CD4-positive, alpha-beta T cell (primary cell): ENCODE data around the gene ZBTB47. TPM values are rescaled to one million over a fixed set of nuclear protein-coding genes. Genes with fewer than 3 reads are reported as not detected.
A peak's percentile ranks its signal among the peaks of the same experiment; 100 is the strongest.

ENCODE experiments used
- ATAC-seq: fragments of 200-7000 bp; cut with Tn5 transposase; one replicate; pipeline ENCODE4 v1.10.0; 2022; ENCODE audit warnings: mild to moderate bottlenecking; ENCODE audit not compliant: poor library complexity
- CTCF ChIA-PET: fragments of 350-600 bp; sonication (Branson Sonifier 250); formaldehyde crosslinking; loops from one replicate; lab custom pipeline; 2021; ENCODE audit warnings: antibody characterized with exemption, inconsistent platforms; lab: Charles Lee
- POLR2A ChIA-PET: fragments of 350-600 bp; sonication (Branson Sonifier 250); formaldehyde crosslinking; loops from one replicate; lab custom pipeline; 2021; ENCODE audit warnings: antibody characterized with exemption, inconsistent platforms; lab: Charles Lee
- DNase-seq, 14 experiments: peaks; one replicate each; pipeline ENCODE4 v3.0.0-alpha.2; 2013 to 2020; ENCODE audit warnings: mixed read lengths in 2 of 14
- H3K27ac ChIP-seq, 2 donors: one replicate each; pipeline versions ENCODE4 v1.5.1 to v1.7.0; 2013; ENCODE audit warnings: low read length in 2 of 2, low read depth in 1 of 2, mild to moderate bottlenecking in 1 of 2
- H3K27me3 ChIP-seq, 2 experiments: 1 replicate in 1 of 2; 2 replicates in 1 of 2; pipeline versions ENCODE4 v1.6.1 to v1.7.0; 2013; ENCODE audit warnings: low read length in 2 of 2, control low read depth in 1 of 2, mild to moderate bottlenecking in 1 of 2, moderate library complexity in 1 of 2; ENCODE audit not compliant: insufficient read depth in 2 of 2, control insufficient read depth in 1 of 2
- H3K36me3 ChIP-seq: one replicate; pipeline ENCODE4 v1.6.1; 2013; ENCODE audit warnings: low read length, control low read depth; ENCODE audit not compliant: insufficient read depth
- H3K4me1 ChIP-seq: one replicate; pipeline ENCODE4 v1.6.1; 2013; ENCODE audit warnings: low read length, control low read depth; ENCODE audit not compliant: insufficient read depth
- H3K4me3 ChIP-seq: one replicate; pipeline ENCODE4 v1.5.1; 2013; ENCODE audit warnings: mild to moderate bottlenecking, low read length, moderate library complexity
- H3K9me3 ChIP-seq, 2 experiments: 1 replicate in 1 of 2; 2 replicates in 1 of 2; pipeline versions ENCODE4 v1.6.1 to v1.7.0; 2013; ENCODE audit warnings: low read length in 2 of 2, mild to moderate bottlenecking in 2 of 2, control low read depth in 1 of 2, moderate library complexity in 1 of 2; ENCODE audit not compliant: control insufficient read depth in 1 of 2, insufficient read depth in 1 of 2
- H3K27ac Mint-ChIP-seq: one replicate; pipeline ENCODE4 v1.8.0; 2020; ENCODE audit warnings: mixed read lengths
- H3K27me3 Mint-ChIP-seq: one replicate; pipeline ENCODE4 v1.8.0; 2021; ENCODE audit warnings: mixed read lengths
- H3K36me3 Mint-ChIP-seq: one replicate; pipeline ENCODE4 v1.8.0; 2021; ENCODE audit warnings: low read depth, mixed read lengths
- H3K4me1 Mint-ChIP-seq: one replicate; pipeline ENCODE4 v1.8.0; 2021; ENCODE audit warnings: low read depth, mixed read lengths
- H3K4me3 Mint-ChIP-seq: one replicate; pipeline ENCODE4 v1.8.0; 2020; ENCODE audit warnings: mild to moderate bottlenecking, mixed read lengths
- H3K9me3 Mint-ChIP-seq: one replicate; pipeline ENCODE4 v1.8.0; 2020; ENCODE audit warnings: mixed read lengths
- intact Hi-C, 2 experiments: fragments of 100-400 bp; cut with DNase I in 1 of 2; cut with micrococcal nuclease in 1 of 2; formaldehyde crosslinking; loops; one replicate each; pipeline versions ENCODE4 v1.15.1 to v1.9.0; 2023 to 2025; cut with DNase I, micrococcal nuclease
- total RNA-seq, 174 experiments: library from RNA in 2 of 174; stranded (reverse) in 2 of 174; gene quantifications; one replicate each; pipeline ENCODE4 v1.2.3 and lab custom pipeline; 2021 to 2026
- TF ChIP-seq, protein P1 (sequence below): fragments of 200-600 bp; IDR thresholded peaks from one replicate; pipeline ENCODE4 v1.8.0; 2022; ENCODE audit warnings: antibody characterized with exemption, mild to moderate bottlenecking

The ZBTB47 gene
- total RNA-seq, 2 experiments from 2014 or later = 0.47 to 0.80 TPM

DNA sequence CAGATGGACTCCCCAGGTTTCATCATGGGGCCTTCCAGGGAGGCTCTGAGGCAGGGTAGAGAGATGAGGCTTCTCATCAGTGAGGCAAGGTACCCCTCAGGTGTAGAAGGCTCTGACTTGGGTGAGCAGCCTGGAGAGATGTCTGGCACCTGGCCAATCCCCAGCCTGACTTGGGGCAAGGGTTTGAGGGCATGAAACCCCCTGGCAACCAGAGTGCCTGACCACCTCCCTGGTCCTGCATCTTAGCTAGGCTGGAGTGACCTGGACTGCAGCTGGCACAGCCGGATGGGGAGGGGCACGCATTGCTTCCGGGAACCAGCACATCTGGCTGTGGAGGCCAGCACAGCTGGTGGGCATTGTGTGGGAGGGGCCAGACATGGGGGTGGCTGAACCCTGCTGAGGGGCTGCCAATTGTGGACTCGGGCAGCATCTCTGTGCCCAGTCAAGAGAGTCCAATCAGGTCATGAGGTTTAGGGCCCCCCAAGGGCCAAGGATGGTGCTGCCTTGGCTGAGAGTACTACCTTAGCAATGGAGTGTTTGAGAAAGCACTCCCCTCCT, 1.9 kb downstream of the ZBTB47 start:
- Mint-ChIP-seq H3K9me3 (no peaks in the 10 kb centered on the region), H3K36me3 (no peaks in the 10 kb centered on the region), H3K4me3 (peak overlapping the region; percentile 60), H3K27me3 (no peaks in the 10 kb centered on the region), H3K27ac (no peak overlapping the region), H3K4me1 (peaks cover 23% of the 10 kb centered on the region)
- Histone ChIP-seq H3K4me1 (peaks cover 31% of the 10 kb centered on the region), H3K36me3 (no peaks in the 10 kb centered on the region), H3K27ac (no peak overlapping the region), H3K9me3 (no peaks in the 10 kb centered on the region), H3K27me3 (no peaks in the 10 kb centered on the region), H3K4me3 (no peak overlapping the region)
- ChIA-PET CTCF (no interaction called here), POLR2A (no interaction called here)
- TF ChIP-seq, protein P1, sequence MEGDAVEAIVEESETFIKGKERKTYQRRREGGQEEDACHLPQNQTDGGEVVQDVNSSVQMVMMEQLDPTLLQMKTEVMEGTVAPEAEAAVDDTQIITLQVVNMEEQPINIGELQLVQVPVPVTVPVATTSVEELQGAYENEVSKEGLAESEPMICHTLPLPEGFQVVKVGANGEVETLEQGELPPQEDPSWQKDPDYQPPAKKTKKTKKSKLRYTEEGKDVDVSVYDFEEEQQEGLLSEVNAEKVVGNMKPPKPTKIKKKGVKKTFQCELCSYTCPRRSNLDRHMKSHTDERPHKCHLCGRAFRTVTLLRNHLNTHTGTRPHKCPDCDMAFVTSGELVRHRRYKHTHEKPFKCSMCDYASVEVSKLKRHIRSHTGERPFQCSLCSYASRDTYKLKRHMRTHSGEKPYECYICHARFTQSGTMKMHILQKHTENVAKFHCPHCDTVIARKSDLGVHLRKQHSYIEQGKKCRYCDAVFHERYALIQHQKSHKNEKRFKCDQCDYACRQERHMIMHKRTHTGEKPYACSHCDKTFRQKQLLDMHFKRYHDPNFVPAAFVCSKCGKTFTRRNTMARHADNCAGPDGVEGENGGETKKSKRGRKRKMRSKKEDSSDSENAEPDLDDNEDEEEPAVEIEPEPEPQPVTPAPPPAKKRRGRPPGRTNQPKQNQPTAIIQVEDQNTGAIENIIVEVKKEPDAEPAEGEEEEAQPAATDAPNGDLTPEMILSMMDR = no peak
- ATAC-seq (no peak), DNase-seq (peak in 1 of 14 experiments; percentile 17)
- intact Hi-C loops = no loop called here

DNA sequence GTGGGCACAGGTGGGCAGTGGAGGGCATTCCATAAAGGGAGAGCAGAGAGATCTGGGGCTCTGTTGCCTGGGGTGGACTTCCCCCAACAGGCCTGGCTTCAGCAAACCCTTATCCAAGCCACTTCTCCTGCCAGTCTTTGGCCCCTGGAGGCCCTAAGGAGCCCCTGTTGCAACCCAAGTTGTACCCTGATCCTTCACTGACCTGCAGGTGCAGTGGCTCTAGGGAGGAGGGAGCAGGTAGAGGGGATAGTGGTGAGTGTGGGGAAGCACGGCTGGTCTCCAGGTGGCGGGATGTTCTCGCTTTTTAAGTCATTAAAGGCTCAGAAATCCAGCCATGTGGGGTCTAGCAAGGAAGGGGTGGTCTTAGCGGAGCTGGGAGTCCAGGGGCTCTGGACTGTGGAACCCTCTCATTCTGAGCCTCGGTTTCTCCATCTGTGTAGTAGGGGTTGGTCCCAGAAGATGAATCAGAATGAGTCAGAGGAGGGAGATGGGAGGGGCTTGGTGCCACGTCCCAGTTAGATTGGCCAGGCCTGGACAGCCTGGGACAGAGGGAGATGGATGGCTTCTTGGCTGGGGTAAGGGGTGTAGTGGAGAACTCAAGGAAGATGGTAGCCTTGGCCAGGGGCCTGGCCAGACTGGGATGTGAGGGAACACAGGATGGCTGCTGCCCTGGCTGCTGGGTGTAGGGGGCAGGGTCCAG, 2.6 kb downstream of the ZBTB47 start:
- Histone ChIP-seq H3K9me3 (no peaks in the 10 kb centered on the region), H3K27ac (no peak overlapping the region), H3K4me1 (peaks cover 31% of the 10 kb centered on the region), H3K36me3 (no peaks in the 10 kb centered on the region), H3K27me3 (no peaks in the 10 kb centered on the region), H3K4me3 (no peak overlapping the region)
- Mint-ChIP-seq H3K4me1 (peaks cover 23% of the 10 kb centered on the region), H3K27me3 (no peaks in the 10 kb centered on the region), H3K4me3 (peak overlapping the region; percentile 56), H3K27ac (peak overlapping the region; percentile 42), H3K9me3 (no peaks in the 10 kb centered on the region), H3K36me3 (no peaks in the 10 kb centered on the region)
- POLR2A ChIA-PET = interaction anchor here (0.7 kb wide), 1 partner anchor 1855 kb away, joined by 4 read pairs; no protein-coding TSS in a partner anchor
- CTCF ChIA-PET = no interaction called here
- TF ChIP-seq, protein P1 = no peak
- DNase-seq (no peak), ATAC-seq (no peak)
- intact Hi-C loops = no loop called here

DNA sequence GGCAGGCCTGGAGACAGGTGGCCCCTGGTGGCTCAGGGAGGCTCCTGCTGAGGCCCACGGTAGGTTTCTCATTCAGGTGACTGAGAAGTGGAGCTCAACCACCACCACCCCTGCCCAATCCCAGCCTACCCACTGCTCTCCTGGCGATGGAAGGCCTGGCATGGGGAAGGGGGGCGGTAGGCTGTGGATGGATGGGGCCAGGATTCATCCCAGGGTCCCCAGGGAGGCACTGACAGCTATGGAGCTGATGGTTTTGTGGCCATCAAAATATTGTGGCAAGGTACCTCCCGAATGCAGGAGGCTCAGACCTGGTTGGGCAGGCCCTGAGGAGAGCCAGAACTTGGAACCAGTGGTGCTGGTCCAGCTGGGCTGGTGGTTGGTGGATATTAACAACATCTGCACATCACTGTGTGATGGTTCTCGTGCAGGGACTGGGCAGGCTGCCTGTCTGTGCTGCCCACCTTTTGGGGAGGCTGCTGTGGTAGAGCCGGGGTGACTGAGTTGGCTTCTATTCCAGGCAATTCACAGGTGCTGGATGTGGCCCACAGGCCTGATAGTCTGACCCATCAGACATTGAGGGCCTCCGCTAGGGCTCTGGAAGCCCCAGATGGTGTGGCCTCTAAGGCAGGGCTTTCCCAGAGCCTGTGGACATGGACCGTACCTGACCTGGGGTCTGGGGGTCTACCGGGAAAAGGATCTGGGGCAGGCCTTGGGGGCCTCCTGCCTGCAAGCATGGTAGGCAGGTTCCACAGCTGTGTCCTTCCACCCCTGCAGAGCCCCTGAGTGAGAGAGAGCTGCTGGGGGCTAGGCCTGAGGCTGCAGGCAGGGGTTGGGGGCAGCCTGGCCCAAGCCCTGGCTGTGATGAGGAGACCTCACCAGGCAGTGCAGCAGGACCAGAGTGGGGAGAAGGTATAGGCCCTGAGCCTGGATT, 3.4 kb downstream of the ZBTB47 start:
- H3K27me3 Mint-ChIP-seq = no peaks in the 10 kb centered on the region
- peaks cover 21% of the 10 kb centered on the region for H3K4me1 Mint-ChIP-seq
- H3K36me3 Mint-ChIP-seq = no peaks in the 10 kb centered on the region
- peak overlapping the region; percentile 42 for H3K27ac Mint-ChIP-seq
- H3K4me1 ChIP-seq = peaks cover 31% of the 10 kb centered on the region
- intact Hi-C loops = no loop called here
- no peaks in the 10 kb centered on the region for H3K9me3 Mint-ChIP-seq
- no peak overlapping the region for H3K27ac ChIP-seq
- TF ChIP-seq, protein P1 = no peak
- H3K4me3 Mint-ChIP-seq = peak overlapping the region; percentile 56
- ChIA-PET CTCF (no interaction called here), POLR2A (interaction anchor here (0.7 kb wide), 1 partner anchor 1854 kb away, joined by 4 read pairs; no protein-coding TSS in a partner anchor)
- no peaks in the 10 kb centered on the region for H3K36me3 ChIP-seq
- H3K9me3 ChIP-seq = no peaks in the 10 kb centered on the region
- H3K4me3 ChIP-seq = no peak overlapping the region
- DNase-seq (no peak), ATAC-seq (no peak)
- no peaks in the 10 kb centered on the region for H3K27me3 ChIP-seq
